Loucy (cell line): ENCODE measurements around the gene SRBD1.

Experiments used
- H2AFZ ChIP-seq: fragments of 200-600 bp; sonication (generic); 2 replicates; pipeline ENCODE4 v1.6.0; 2016; ENCODE audit warnings: antibody characterized with exemption, mild to moderate bottlenecking, low read length, moderate library complexity
- H3F3A ChIP-seq: fragments of 200-600 bp; 2 replicates; pipeline ENCODE4 v1.6.0; 2016; ENCODE audit warnings: antibody characterized with exemption, low read depth, mild to moderate bottlenecking
- H3K27me3 ChIP-seq: fragments of 200-600 bp; sonication (generic); 2 replicates; pipeline ENCODE4 v1.6.1; 2014; ENCODE audit warnings: low read length, mild to moderate bottlenecking; ENCODE audit not compliant: insufficient read depth, poor library complexity, severe bottlenecking
- H3K36me3 ChIP-seq: fragments of 200-600 bp; sonication (generic); 2 replicates; pipeline ENCODE4 v1.6.1; 2016; ENCODE audit warnings: low read length; ENCODE audit not compliant: insufficient read depth
- H3K4me1 ChIP-seq: fragments of 200-600 bp; sonication (generic); 2 replicates; pipeline ENCODE4 v1.5.1; 2014; ENCODE audit warnings: low read length, mild to moderate bottlenecking; ENCODE audit not compliant: insufficient read depth, poor library complexity, severe bottlenecking
- H3K4me2 ChIP-seq: fragments of 200-600 bp; sonication (generic); 2 replicates; pipeline ENCODE4 v1.6.0; 2014; ENCODE audit warnings: antibody characterized with exemption, low read length, low read depth, mild to moderate bottlenecking; ENCODE audit not compliant: poor library complexity, severe bottlenecking
- H3K4me3 ChIP-seq: fragments of 200-600 bp; sonication (generic); 2 replicates; pipeline ENCODE4 v1.5.1; 2014; ENCODE audit warnings: low read length, mild to moderate bottlenecking, mixed read lengths; ENCODE audit not compliant: poor library complexity, severe bottlenecking
- H3K79me2 ChIP-seq: fragments of 200-600 bp; sonication (generic); 2 replicates; pipeline ENCODE4 v1.6.1; 2014; ENCODE audit warnings: low read length; ENCODE audit not compliant: insufficient read depth
- H3K9ac ChIP-seq: fragments of 200-600 bp; sonication (generic); 2 replicates; pipeline ENCODE4 v1.6.0; 2014; ENCODE audit warnings: mild to moderate bottlenecking, low read depth, low read length, moderate library complexity; ENCODE audit not compliant: poor library complexity, severe bottlenecking
- H3K9me2 ChIP-seq: fragments of 200-600 bp; sonication (generic); replicated peaks from 2 replicates; pipeline ENCODE4 v1.6.1; 2016; ENCODE audit warnings: low read depth, low read length, mixed read lengths
- H3K9me3 ChIP-seq: fragments of 200-600 bp; sonication (generic); 2 replicates; pipeline ENCODE4 v1.6.1; 2014; ENCODE audit warnings: mild to moderate bottlenecking, antibody characterized with exemption, low read length, low read depth; ENCODE audit not compliant: insufficient read depth
- H4K20me1 ChIP-seq: fragments of 200-600 bp; sonication (generic); 2 replicates; pipeline ENCODE4 v1.6.0; 2014; ENCODE audit warnings: antibody characterized with exemption, low read length, mild to moderate bottlenecking; ENCODE audit not compliant: insufficient read depth, poor library complexity, severe bottlenecking
- EZH2phosphoT487 ChIP-seq: fragments of 200-600 bp; IDR thresholded peaks from 2 replicates; pipeline ENCODE4 v1.6.1; 2018; ENCODE audit warnings: antibody characterized with exemption, mild to moderate bottlenecking, moderate library complexity, borderline replicate concordance
- TF ChIP-seq, protein P1 (sequence below): fragments of 200-600 bp; sonication (generic); conservative IDR thresholded peaks from 2 replicates; pipeline ENCODE4 v1.5.1; 2014; ENCODE audit warnings: mild to moderate bottlenecking, antibody characterized with exemption, low read length

Gene SRBD1

DNA sequence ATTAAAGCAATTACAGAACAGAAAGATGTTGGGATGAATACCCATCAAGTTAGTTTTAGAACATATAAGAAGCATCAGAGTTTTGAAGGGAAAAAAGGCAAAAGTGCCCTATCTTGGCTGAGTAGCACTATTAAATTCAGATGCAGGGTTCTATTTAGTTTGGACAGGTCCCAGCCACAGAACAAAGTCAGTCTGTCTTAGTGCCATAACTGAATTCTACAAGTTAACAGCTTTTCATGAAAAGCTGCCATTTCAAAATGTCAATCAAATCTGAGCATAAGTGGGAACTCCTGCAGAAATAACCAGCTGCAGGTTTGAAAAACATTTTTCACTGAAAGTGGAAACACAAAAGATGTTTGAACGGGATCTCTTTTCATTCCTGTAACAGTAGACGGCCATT, 160.4 kb downstream of the SRBD1 start:
- Histone ChIP-seq H3F3A (no peaks in the 10 kb centered on the region), H3K79me2 (no peaks in the 10 kb centered on the region), H4K20me1 (no peaks in the 10 kb centered on the region), H3K9me2 (no peaks in the 10 kb centered on the region), H3K9me3 (no peaks in the 10 kb centered on the region), H2AFZ (no peak overlapping the region), H3K9ac (no peak overlapping the region), H3K4me1 (no peaks in the 10 kb centered on the region), H3K4me2 (no peak overlapping the region), H3K36me3 (no peaks in the 10 kb centered on the region; the same call in 1 of the 2 replicates), H3K4me3 (no peak overlapping the region), H3K27me3 (no peaks in the 10 kb centered on the region)
- TF ChIP-seq EZH2phosphoT487, result no peak
- TF ChIP-seq, protein P1, sequence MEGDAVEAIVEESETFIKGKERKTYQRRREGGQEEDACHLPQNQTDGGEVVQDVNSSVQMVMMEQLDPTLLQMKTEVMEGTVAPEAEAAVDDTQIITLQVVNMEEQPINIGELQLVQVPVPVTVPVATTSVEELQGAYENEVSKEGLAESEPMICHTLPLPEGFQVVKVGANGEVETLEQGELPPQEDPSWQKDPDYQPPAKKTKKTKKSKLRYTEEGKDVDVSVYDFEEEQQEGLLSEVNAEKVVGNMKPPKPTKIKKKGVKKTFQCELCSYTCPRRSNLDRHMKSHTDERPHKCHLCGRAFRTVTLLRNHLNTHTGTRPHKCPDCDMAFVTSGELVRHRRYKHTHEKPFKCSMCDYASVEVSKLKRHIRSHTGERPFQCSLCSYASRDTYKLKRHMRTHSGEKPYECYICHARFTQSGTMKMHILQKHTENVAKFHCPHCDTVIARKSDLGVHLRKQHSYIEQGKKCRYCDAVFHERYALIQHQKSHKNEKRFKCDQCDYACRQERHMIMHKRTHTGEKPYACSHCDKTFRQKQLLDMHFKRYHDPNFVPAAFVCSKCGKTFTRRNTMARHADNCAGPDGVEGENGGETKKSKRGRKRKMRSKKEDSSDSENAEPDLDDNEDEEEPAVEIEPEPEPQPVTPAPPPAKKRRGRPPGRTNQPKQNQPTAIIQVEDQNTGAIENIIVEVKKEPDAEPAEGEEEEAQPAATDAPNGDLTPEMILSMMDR, result no peak

DNA sequence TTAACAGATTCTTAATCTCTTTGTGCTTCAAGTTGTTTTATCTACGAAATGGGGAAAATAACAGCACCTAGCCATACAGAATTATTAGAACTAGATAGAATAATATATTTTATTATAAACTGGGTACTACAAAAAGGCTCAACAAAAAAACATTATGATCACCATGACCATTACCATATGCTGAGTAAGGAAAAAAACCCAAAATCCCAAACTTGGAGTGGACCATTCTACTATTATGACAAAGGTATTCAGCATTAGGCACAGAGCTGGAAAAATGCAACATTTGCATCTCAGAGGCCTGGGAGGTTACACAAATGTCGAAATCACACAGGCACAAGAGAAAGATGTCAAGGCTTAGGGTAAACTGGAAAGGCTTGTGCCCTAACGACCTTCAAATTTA, 162.8 kb downstream of the SRBD1 start:
- Histone ChIP-seq H3K4me2 (no peak overlapping the region), H3K27me3 (no peaks in the 10 kb centered on the region), H3K4me1 (no peaks in the 10 kb centered on the region), H3K4me3 (no peak overlapping the region), H3K9me2 (no peaks in the 10 kb centered on the region), H3K9me3 (no peaks in the 10 kb centered on the region), H3F3A (no peaks in the 10 kb centered on the region), H2AFZ (no peak overlapping the region), H3K9ac (no peak overlapping the region), H4K20me1 (no peaks in the 10 kb centered on the region), H3K79me2 (no peaks in the 10 kb centered on the region), H3K36me3 (no peaks in the 10 kb centered on the region; the same call in 1 of the 2 replicates)
- TF ChIP-seq, protein P1, result no peak
- no peak for TF ChIP-seq EZH2phosphoT487

DNA sequence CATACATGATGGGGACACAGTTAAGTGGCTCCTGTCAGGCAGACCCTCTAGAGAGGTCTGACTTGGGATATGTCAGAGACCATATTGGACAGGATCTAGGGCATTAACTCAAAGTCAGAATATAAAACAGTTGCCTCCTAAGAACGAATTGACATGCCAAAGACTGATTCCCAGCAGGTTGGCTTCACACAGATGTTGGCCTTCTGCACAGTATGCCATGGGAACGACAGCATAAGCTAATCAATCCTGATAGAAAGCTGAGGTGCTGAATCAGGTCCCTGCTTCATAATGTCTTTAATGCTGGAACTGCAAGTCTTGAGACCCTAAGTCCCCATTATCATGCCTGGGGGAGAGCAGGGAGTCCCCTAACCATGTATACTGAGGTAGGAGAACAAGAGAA, 165.1 kb downstream of the SRBD1 start:
- H3K36me3 ChIP-seq, result peaks cover 4% of the 10 kb centered on the region; the same call in 1 of the 2 replicates
- TF ChIP-seq, protein P1, result no peak
- no peaks in the 10 kb centered on the region for H3K27me3 ChIP-seq

More for the DNA sequence above, 165.1 kb downstream of the SRBD1 start:
- H4K20me1 ChIP-seq, result no peaks in the 10 kb centered on the region
- H3K4me1 ChIP-seq, result no peaks in the 10 kb centered on the region
- H3K79me2 ChIP-seq, result no peaks in the 10 kb centered on the region
- no peak overlapping the region for H3K4me2 ChIP-seq
- no peak overlapping the region for H2AFZ ChIP-seq
- H3F3A ChIP-seq, result no peaks in the 10 kb centered on the region
- H3K9ac ChIP-seq, result no peak overlapping the region
- no peaks in the 10 kb centered on the region for H3K9me3 ChIP-seq
- H3K4me3 ChIP-seq, result no peak overlapping the region
- no peaks in the 10 kb centered on the region for H3K9me2 ChIP-seq
